K562 (cell line): Measurements from ENCODE around the gene ZSWIM8. TPM values are rescaled to one million over a fixed set of nuclear protein-coding genes. Genes with fewer than 3 reads are reported as not detected.

Source experiments
- ATAC-seq: fragments of 200-7000 bp; cut with Tn5 transposase; 3 replicates; pipeline ENCODE4 v1.9.1; 2020; ENCODE audit warnings: moderate library complexity
- BruUV-seq: library from RNA; stranded (reverse); fragments of 400-500 nt; replicated peaks from 2 replicates; lab custom pipeline; 2021; lab: Mats Ljungman, UMichigan
- CTCF ChIA-PET: fragments of 300-600 bp; formaldehyde crosslinking; extraction: SDS; loops from one replicate; lab custom pipeline; 2021; ENCODE audit warnings: low intra/inter-chr PET ratio; lab: Yijun Ruan, JAX
- POLR2A ChIA-PET: fragments of 300-600, 350-650 bp; sonication (Branson Sonifier 250); formaldehyde crosslinking; extraction: SDS; loops from one replicate; lab custom pipeline; 2021; ENCODE audit warnings: antibody characterized with exemption, inconsistent platforms; lab: Yijun Ruan, JAX
- DNase-seq, 4 experiments: peaks; one replicate each; pipeline versions ENCODE4 v3.0.0 to v3.0.0-alpha.2; 2011 to 2018; ENCODE audit warnings: low spot score in 3 of 4, mixed read lengths in 3 of 4; ENCODE audit errors: extremely low read depth in 1 of 4
- FAIRE-seq: peaks from 2 replicates; lab custom pipeline; 2011; peaks lifted over from hg19 to GRCh38; lab: Jason Lieb, UNC
- H2AFZ ChIP-seq: 2 replicates; pipeline ENCODE4 v1.6.0; 2011; ENCODE audit warnings: low read depth, low read length, control low read depth, inconsistent platforms
- H3K27ac ChIP-seq: fragments of 200-600 bp; 3 replicates; pipeline ENCODE4 v1.8.0; 2011; ENCODE audit warnings: low read depth, mild to moderate bottlenecking, control low read depth, inconsistent platforms, low read length, moderate library complexity, mixed read lengths; ENCODE audit errors: extremely low read depth
- H3K27me3 ChIP-seq, 2 experiments: fragments of 300-600 bp in 1 of 2; 2 replicates in 1 of 2; 3 replicates in 1 of 2; pipeline versions ENCODE4 v1.6.0 to v1.8.0; 2011; ENCODE audit warnings: inconsistent platforms in 2 of 2, low read length in 2 of 2, mild to moderate bottlenecking in 1 of 2, mixed read lengths in 1 of 2, moderate library complexity in 1 of 2; ENCODE audit not compliant: control insufficient read depth in 2 of 2, insufficient read depth in 2 of 2
- H3K36me3 ChIP-seq: fragments of 300-600 bp; 3 replicates; pipeline ENCODE4 v1.8.0; 2011; ENCODE audit warnings: mild to moderate bottlenecking, low read length, inconsistent platforms; ENCODE audit not compliant: control insufficient read depth, insufficient read depth
- H3K4me1 ChIP-seq, 2 experiments: fragments of 200-600 bp in 1 of 2; replicated peaks in 1 of 2; 2 replicates in 1 of 2; 3 replicates in 1 of 2; pipeline versions ENCODE4 v1.5.1 to v1.8.0; 2011; ENCODE audit warnings: inconsistent platforms in 2 of 2, low read length in 2 of 2, mild to moderate bottlenecking in 1 of 2, mixed read lengths in 1 of 2, moderate library complexity in 1 of 2; ENCODE audit not compliant: control insufficient read depth in 2 of 2, insufficient read depth in 2 of 2
- H3K4me2 ChIP-seq: 2 replicates; pipeline ENCODE4 v1.6.1; 2011; ENCODE audit warnings: low read length, control low read depth, inconsistent platforms, mixed read lengths; ENCODE audit not compliant: insufficient read depth
- H3K4me3 ChIP-seq: fragments of 200-600 bp; sonication (generic), shearing (Covaris generic); 2 replicates; pipeline ENCODE4 v1.5.1; 2016; ENCODE audit warnings: control low read depth, inconsistent platforms
- H3K79me2 ChIP-seq: fragments of 200-600 bp; 3 replicates; pipeline ENCODE4 v1.8.0; 2011; ENCODE audit warnings: low read length, inconsistent platforms; ENCODE audit not compliant: control insufficient read depth, insufficient read depth
- H3K9ac ChIP-seq, 2 experiments: 2 replicates each; pipeline versions ENCODE4 v1.6.0 to v1.6.1; 2011; ENCODE audit warnings: low read depth in 2 of 2, low read length in 2 of 2, control low read depth in 1 of 2, inconsistent platforms in 1 of 2, mild to moderate bottlenecking in 1 of 2, mixed read lengths in 1 of 2; ENCODE audit not compliant: insufficient read depth in 1 of 2
- H3K9me1 ChIP-seq: one replicate; pipeline ENCODE4 v1.6.0; 2011; ENCODE audit warnings: inconsistent platforms, mild to moderate bottlenecking, low read length, moderate library complexity; ENCODE audit not compliant: control insufficient read depth, insufficient read depth
- H3K9me3 ChIP-seq: replicated peaks from 2 replicates; pipeline ENCODE4 v1.5.1; 2011; ENCODE audit warnings: low read depth, low read length, inconsistent platforms; ENCODE audit not compliant: control insufficient read depth, insufficient read depth
- H4K20me1 ChIP-seq: replicated peaks from 2 replicates; pipeline ENCODE4 v1.6.1; 2011; ENCODE audit warnings: low read length, inconsistent platforms, mixed read lengths; ENCODE audit not compliant: control insufficient read depth, insufficient read depth
- CUX1 ChIP-seq: fragments of 200-800 bp; sonication (Bioruptor generic); IDR thresholded peaks from 2 replicates; pipeline ENCODE4 v1.6.1; 2016; ENCODE audit warnings: missing genetic modification characterization, missing compliant biosample characterization
- GABPB2 ChIP-seq: fragments of 250-450 bp; sonication (Bioruptor Pico); conservative IDR thresholded peaks from 2 replicates; pipeline ENCODE4 v1.5.1; 2021; ENCODE audit warnings: mild to moderate bottlenecking
- HSF4 ChIP-seq: fragments of 250-450 bp; sonication (Bioruptor Pico); IDR thresholded peaks from 2 replicates; pipeline ENCODE4 v2.1.2; 2022; ENCODE audit warnings: mild to moderate bottlenecking, moderate library complexity, borderline replicate concordance
- L3MBTL2 ChIP-seq: fragments of 450-650 bp; IDR thresholded peaks from 2 replicates; pipeline ENCODE4 v1.6.1; 2016; ENCODE audit warnings: mild to moderate bottlenecking, moderate library complexity
- PBX2 ChIP-seq, 2 experiments: IDR thresholded peaks in 1 of 2; conservative IDR thresholded peaks in 1 of 2; 2 replicates each; pipeline ENCODE4 v1.6.1; 2016; ENCODE audit warnings: low read depth in 2 of 2, mild to moderate bottlenecking in 1 of 2, missing compliant biosample characterization in 1 of 2, missing genetic modification characterization in 1 of 2, moderate library complexity in 1 of 2
- ZNF740 ChIP-seq, 3 experiments: fragments of 200-800 bp in 1 of 3; sonication (Bioruptor generic) in 1 of 3; sonication (generic) in 1 of 3; formaldehyde crosslinking in 1 of 3; IDR thresholded peaks; 2 replicates each; pipeline versions ENCODE4 v1.6.1 to v1.8.0; 2016 to 2022; ENCODE audit warnings: mild to moderate bottlenecking in 2 of 3, missing compliant biosample characterization in 2 of 3, missing genetic modification characterization in 2 of 3, missing genetic modification reagents in 1 of 3
- WGBS: fragments of 100-300 bp; shearing (Covaris generic); methylation state at CpG from one replicate; pipeline ENCODE4 v1.1.6; 2016; ENCODE audit warnings: low coverage, mixed read lengths; ENCODE audit not compliant: insufficient coverage; ENCODE audit errors: missing lambda C conversion rate; 5-methylcytosine and 5-hydroxymethylcytosine counted together
- in situ Hi-C: fragments of 300-500 bp; cut with MboI; formaldehyde crosslinking; loops from 4 replicates; pipeline ENCODE4 v1.15.0; 2018; ENCODE audit warnings: inconsistent platforms, mixed read lengths
- intact Hi-C: fragments of 100-400 bp; cut with micrococcal nuclease; formaldehyde crosslinking; loops from 2 replicates; pipeline ENCODE4 v1.14.2; 2022
- polyA plus RNA-seq, 8 experiments: library from polyadenylated mRNA; depleted of rRNA in 4 of 8; stranded (reverse) in 5 of 8; unstranded in 3 of 8; fragments of >200 nt; fragmentation: Nextera tagmentation in 2 of 8; fragmentation: Illumina TruSeq in 1 of 8; extraction: Ambion mirVana in 2 of 8; extraction: Trizol in 1 of 8; gene quantifications; 2 replicates each; pipeline versions ENCODE4 v1.2.1 to v1.2.3, GENCODE V29; 2011 to 2014; ENCODE audit warnings: inconsistent platforms in 1 of 8, missing spikeins in 1 of 8
- total RNA-seq, 7 experiments: library from RNA; depleted of rRNA in 6 of 7; stranded (reverse); fragments of >200 nt in 6 of 7; fragmentation: Illumina TruSeq in 2 of 7; extraction: Trizol in 2 of 7; gene quantifications; 2 replicates each; pipeline versions ENCODE4 v1.2.1 to v1.2.3, GENCODE V29; 2011 to 2021; ENCODE audit warnings: low replicate concordance in 1 of 7
- TF ChIP-seq, protein P1 (sequence below): fragments of 450-650 bp; IDR thresholded peaks from 2 replicates; pipeline ENCODE4 v1.6.1; 2016; ENCODE audit warnings: borderline replicate concordance

ZSWIM8 gene
- total and polyA plus RNA-seq, 9 of the 15 experiments (the other 6 are each of a cell fraction or from before 2014, with no cell fraction given) = 5.6 to 47.8 (median 26.7) TPM

GRCh38 chr10:73842349-73842748 is 56.9 kb downstream of the ZSWIM8 start (continued):
- TF ChIP-seq PBX2 (CRISPR knock-in tag; IDR thresholded peaks at IDR 0.05; ENCODE audit: low read depth) (no peak), PBX2 (tag; conservative IDR thresholded peaks at IDR 0.05; ENCODE audit: low read depth) (no peak)
- TF ChIP-seq, all 486 proteins: peak for 0

GRCh38 chr10:73843261-73843660 is 57.9 kb downstream of the ZSWIM8 start:
- ATAC-seq (no peak), FAIRE-seq (no peak), DNase-seq (no peak)
- Histone ChIP-seq H2AFZ (no peak overlapping the region), H3K4me1 (peaks cover 0 to 10% of the 10 kb centered on the region in 2 experiments; a peak in 1 of 5 replicates), H3K9me3 (no peaks in the 10 kb centered on the region), H3K9ac (no peak overlapping the region), H3K27me3 (no peaks in the 10 kb centered on the region), H3K79me2 (no peaks in the 10 kb centered on the region), H4K20me1 (0 out of 2 replicates have a peak, but pooled peaks cover 5% of the 10 kb centered on the region), H3K4me2 (no peak overlapping the region), H3K27ac (no peak overlapping the region), H3K9me1 (no peaks in the 10 kb centered on the region), H3K4me3 (no peak overlapping the region), H3K36me3 (peaks cover 62% of the 10 kb centered on the region)
- in situ Hi-C loops = loop anchor here (5.0 to 10.0 kb wide), 2 partner anchors 94 to 1242 kb away; no protein-coding TSS in a partner anchor
- POLR2A ChIA-PET = interaction anchor here (0.6 to 2.0 kb wide), 4 partner anchors 8 to 193 kb away, joined by 3 to 6 read pairs (median 3); no protein-coding TSS in a partner anchor
- CTCF ChIA-PET = no interaction called here
- 67% methylated on average over 5 of the region's 5 CpGs for WGBS
- BruUV-seq = no TSS peak
- intact Hi-C loops = no loop called here
- TF ChIP-seq L3MBTL2 (no peak), HSF4 (CRISPR knock-in tag) (no peak), CUX1 (CRISPR knock-in tag) (no peak), ZNF740 (CRISPR knock-in tag; IDR thresholded peaks at IDR 0.05) (no peak), ZNF740 (tag; IDR thresholded peaks at IDR 0.05) (no peak), GABPB2 (CRISPR knock-in tag) (no peak)
- TF ChIP-seq, protein P1, sequence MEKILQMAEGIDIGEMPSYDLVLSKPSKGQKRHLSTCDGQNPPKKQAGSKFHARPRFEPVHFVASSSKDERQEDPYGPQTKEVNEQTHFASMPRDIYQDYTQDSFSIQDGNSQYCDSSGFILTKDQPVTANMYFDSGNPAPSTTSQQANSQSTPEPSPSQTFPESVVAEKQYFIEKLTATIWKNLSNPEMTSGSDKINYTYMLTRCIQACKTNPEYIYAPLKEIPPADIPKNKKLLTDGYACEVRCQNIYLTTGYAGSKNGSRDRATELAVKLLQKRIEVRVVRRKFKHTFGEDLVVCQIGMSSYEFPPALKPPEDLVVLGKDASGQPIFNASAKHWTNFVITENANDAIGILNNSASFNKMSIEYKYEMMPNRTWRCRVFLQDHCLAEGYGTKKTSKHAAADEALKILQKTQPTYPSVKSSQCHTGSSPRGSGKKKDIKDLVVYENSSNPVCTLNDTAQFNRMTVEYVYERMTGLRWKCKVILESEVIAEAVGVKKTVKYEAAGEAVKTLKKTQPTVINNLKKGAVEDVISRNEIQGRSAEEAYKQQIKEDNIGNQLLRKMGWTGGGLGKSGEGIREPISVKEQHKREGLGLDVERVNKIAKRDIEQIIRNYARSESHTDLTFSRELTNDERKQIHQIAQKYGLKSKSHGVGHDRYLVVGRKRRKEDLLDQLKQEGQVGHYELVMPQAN = no peak
